Astrocyte of the hippocampus (primary cell): ENCODE measurements around the gene LRRC8A.
"Not testable (repeated sequence)": the region's sequence is repeated elsewhere in the genome, so short reads cannot be mapped to it uniquely, and the experiment has no call there.

Source experiments
- DNase-seq: peaks from one replicate; pipeline ENCODE4 v3.0.0; 2011; ENCODE audit warnings: low read depth, low spot score

Gene LRRC8A

GRCh38 chr9:128961403-128961802 lies 79.5 kb downstream of the LRRC8A start:
- DNase-seq: not testable (repeated sequence)
